ENCODE data around the gene VPS8. TPM values are rescaled to one million over a fixed set of nuclear protein-coding genes. Genes with fewer than 3 reads are reported as not detected.

Gene VPS8
- total RNA-seq, 1 donor from 2014 or later: 75.6 TPM

- DNase-seq (ENCODE audit: low spot score): no peak
Measured at GRCh38 chr3:185089343-185089742, 277.4 kb downstream of the VPS8 start.

- DNase-seq (ENCODE audit: low spot score): no peak
Measured at GRCh38 chr3:185089751-185090150, 277.8 kb downstream of the VPS8 start.

- no peak for DNase-seq (ENCODE audit: low spot score)
Measured at GRCh38 chr3:185090811-185091210, 278.8 kb downstream of the VPS8 start.

- no peak for DNase-seq (ENCODE audit: low spot score)
Measured at GRCh38 chr3:185093116-185093515, 281.1 kb downstream of the VPS8 start.

GRCh38 chr3:185094697-185095096 is 282.7 kb downstream of the VPS8 start:
- DNase-seq (ENCODE audit: low spot score): no peak

Other genes starting within 250 kb of the VPS8 start
- 29.4 TPM for gene MAGEF1, start 100.1 kb upstream of the VPS8 start, total RNA-seq (ENCODE audit: insufficient read depth, low replicate concordance)